Activated CD4-positive, alpha-beta T cell treated with anti-CD3 and anti-CD28 coated beads for 1 hour (primary cell): ENCODE results near the gene MBD5.
A peak's percentile ranks its signal among the peaks of the same experiment; 100 is the strongest.

Source experiments
- DNase-seq: peaks from one replicate; pipeline ENCODE4 v3.0.0-alpha.2; 2020

The MBD5 gene

DNA sequence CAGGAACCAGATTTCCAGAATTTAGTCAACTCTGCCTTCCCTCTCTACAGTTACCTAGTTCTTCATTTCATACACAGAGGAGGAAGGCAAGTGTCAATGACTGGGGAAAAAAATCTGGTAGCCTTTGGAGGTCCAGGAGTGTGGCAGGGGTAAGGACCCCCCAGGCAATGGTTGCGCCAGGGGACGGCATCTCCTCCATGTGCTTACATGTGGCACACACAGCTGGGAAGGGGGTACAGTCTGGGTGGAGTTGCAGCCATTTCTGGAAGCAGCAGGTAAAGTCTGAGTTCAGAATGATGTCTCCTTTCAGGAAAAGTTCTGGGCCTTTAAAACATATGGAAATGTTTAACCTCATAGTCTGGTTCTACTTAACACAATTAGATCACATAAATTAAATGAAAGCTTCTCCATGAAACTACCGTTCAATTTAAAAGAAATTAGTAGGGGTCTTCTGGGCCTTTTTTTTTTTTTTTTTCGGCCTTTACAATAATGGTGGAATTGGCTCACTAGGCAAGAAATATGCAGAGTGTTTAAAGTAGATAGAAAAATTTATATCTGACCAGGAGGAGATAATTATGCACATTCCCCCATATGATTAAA lies 470.0 kb downstream of the MBD5 start:
- no peak for DNase-seq

DNA sequence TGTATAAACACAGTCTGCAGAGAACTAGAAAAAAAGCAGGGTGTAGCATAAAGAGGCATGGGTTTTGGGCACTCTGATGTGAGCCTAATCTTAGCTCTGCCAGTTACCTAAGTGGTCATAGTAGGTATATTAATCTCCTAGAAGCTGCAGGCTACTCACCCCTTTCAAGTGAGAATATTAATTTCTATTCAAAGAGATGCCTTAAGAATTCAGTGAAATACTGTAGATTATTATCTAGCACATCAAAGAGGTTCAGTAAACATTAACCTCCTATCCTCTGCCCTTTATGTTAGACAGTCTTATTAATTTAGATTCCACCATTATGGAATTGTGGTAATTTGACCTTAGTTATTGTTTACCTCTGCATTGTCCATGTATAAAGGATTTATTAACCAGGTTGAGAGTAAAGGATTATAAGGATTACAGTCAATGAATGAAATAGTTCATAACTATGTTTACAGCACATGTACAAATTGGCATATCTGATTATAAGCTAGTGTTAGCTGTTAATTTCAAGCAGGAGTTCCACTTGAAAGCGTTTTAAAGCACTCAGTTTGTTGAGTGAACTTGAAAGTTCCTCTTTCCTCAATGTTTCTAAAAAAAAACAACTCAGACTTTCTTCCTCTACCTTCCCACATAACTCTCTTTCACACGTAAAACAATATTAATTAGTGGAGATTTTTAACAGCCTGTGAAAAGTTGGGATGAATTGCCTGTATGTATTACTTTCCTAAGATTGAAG lies 473.1 kb downstream of the MBD5 start:
- DNase-seq, result no peak

DNA sequence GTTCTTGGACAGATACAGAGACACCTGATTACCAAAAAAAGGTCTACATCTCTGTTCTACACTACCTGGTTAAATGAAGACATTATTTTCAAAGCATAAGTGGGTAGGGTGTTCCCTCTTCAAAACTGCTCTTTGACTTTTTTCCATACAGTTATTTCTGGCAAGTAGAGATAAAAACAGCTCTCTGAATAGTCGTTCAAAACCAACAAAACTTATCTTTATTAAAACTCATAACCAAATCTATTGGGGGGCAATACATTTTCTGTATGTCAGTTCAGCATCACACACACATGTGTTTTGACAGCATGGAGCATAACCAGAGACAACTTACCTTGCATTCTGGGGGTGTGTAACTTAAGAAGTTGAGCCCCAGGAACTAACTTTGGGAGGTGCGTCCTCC lies 474.7 kb downstream of the MBD5 start:
- DNase-seq, result no peak

DNA sequence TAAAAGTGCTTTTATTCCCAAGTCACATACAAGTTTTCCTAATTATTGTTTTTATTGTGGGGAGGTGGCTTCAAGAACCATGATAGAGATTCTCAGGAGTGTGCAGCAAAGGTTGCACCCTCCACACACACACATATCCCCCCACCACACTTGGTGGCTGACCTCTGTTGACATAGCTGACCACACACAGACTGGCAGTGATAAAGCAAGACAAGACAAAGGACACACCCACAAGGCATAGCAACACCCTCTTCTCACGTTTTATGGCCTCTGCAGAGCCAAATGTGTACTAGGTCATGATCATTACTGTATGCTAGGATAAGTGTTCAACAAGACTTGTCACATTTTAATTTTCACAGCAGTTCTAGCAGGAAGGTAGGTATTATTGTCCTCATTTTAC lies 480.7 kb downstream of the MBD5 start:
- no peak for DNase-seq

DNA sequence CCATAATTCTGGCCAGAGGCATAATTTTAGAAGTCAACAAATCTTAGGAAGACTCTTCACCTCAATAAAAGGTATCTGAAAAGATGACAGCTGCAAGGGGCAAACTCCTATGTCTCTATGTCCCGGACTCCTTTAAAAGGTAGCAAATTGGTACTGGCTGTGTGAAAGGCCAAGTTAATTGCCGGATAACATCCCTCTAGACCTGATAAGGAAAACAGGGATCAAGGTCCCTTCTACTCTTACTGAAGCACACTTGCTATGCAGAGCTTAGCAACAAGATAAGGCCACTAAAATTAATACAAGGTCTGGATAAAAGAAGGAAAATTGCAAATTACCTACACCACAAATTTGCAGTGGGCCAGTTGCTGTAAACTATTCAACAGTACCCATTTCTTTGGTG lies 482.6 kb downstream of the MBD5 start:
- DNase-seq, result no peak

- DNase-seq, result no peak
Measured at GRCh38 chr2:148507970-148508369, 487.1 kb downstream of the MBD5 start.

GRCh38 chr2:148508878-148509287 lies 488.0 kb downstream of the MBD5 start:
- DNase-seq, result no peak

DNA sequence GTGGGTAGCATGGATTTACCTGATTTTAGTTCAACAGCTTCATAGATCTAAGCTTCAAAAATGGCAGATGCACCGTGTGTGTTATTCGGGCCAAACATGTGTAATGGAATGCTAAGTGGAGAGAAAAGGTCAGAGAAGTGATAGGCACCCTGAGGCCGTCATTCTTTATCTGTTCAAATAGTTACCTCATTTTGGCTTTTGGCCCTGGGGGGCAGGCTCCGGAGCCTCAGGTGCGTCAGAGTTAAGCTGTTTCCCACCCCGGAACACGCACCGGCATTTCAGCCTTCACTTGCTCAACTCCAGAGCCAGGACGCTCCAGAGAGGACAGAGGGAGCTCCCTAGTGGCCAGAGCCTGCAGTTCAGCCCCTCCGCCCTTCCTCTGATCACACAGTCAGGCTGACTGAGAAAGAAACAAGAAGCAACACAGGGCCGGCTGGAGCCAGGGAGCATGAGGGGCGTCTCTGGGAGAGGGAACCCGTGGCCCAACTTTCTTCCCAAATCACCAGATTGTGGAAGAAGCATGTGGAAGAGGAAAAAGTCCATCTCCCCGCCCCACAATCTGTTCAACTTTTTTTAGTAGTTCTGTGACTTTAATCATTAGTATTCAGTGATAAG lies 488.5 kb downstream of the MBD5 start:
- peak; percentile 76 for DNase-seq

DNA sequence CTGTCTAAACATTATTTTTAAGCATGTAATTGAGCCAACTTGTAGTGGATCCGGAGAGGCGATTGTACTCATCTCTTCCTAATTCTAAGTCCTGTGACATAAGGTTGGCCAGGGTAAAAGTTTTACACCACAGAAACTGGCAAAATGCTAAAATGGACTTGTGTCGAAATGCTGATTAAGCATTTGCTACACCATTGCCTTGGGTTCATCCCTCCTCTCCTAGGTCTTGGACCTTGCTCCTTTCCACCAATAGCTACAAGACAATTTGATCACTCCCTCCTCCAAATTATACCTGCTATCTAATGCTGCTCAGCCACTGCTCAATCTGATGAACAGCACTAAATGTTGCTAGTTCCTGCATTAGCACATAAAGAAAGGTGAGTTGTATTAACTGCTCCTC lies 491.0 kb downstream of the MBD5 start:
- DNase-seq, result no peak

- DNase-seq, result no peak
Measured at GRCh38 chr2:148512501-148512900, 491.6 kb downstream of the MBD5 start.

DNA sequence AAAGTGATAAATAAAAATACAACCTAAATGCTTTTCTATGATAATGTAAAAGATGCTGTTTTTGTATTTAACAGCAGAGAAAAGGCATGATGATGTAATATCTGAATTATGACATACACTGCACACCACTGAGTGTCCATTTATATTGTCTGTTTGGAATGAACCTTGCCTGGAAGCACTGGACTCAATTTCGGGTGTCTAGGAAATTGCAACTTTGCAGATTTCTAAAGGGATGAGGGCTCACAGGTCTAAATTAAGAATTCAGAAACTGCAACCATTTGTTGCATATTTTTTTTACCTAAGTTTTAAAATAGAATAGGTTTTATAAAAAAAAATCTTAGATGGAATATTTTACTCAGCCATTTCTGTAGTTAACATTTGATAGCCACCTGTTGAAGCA lies 492.5 kb downstream of the MBD5 start:
- no peak for DNase-seq

- no peak for DNase-seq
Measured at GRCh38 chr2:148515120-148515519, 494.2 kb downstream of the MBD5 start.

- DNase-seq, result no peak
Measured at GRCh38 chr2:148515976-148516375, 495.1 kb downstream of the MBD5 start.

DNA sequence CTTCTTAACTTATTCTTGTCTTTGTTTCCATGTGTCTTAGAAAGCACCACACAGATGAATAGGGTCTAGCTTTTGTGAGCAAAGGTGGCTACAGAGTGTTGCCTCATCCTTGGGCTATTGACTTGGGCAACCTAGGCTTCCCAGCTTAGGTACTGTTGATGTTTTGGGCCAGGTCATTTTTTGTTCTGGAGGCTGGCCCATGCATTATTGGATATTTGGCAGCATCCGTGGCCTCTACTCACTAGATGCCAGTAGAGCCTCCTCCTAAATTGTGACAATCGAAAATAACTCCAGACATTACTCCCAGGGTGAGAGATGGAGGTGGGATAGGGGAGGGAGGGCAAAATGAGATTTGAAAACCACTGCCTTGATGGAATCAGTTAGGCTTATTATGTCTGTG lies 496.4 kb downstream of the MBD5 start:
- DNase-seq, result no peak

DNA sequence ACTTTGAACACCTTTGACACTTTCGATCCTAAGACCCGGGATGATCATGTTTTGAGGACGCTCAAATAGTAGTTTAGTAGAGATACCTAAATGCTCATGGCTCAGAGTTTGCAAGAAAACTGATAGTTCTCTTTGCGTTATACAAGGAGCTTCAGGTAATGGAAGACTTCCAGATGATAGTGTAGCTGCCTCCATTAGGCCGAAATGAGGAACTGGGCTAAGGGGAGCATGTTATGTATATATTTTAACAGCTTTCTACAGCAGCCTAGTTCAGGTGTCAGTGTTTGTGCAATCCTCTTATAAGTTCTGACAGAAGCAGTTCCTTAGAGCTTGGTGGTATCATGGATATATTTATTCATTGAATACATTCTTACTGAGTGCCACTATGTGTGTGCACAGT lies 496.9 kb downstream of the MBD5 start:
- no peak for DNase-seq

GRCh38 chr2:148519013-148519412 lies 498.1 kb downstream of the MBD5 start:
- no peak for DNase-seq

GRCh38 chr2:148521181-148521580 lies 500.3 kb downstream of the MBD5 start:
- DNase-seq, result no peak

- no peak for DNase-seq
Measured at GRCh38 chr2:148523315-148523714, 502.4 kb downstream of the MBD5 start.

- peak; percentile 25 for DNase-seq
Measured at GRCh38 chr2:148524519-148524919, 503.6 kb downstream of the MBD5 start.

- DNase-seq, result no peak
Measured at GRCh38 chr2:148525130-148525529, 504.2 kb downstream of the MBD5 start.

- DNase-seq, result no peak
Measured at GRCh38 chr2:148526509-148527346, 505.8 kb downstream of the MBD5 start.

- no peak for DNase-seq
Measured at GRCh38 chr2:148527488-148528340, 506.8 kb downstream of the MBD5 start.
